Mesenteric fat pad (tissue), 1 donor: ENCODE measurements around the gene SLC24A4. TPM values are rescaled to one million over a fixed set of nuclear protein-coding genes. Genes with fewer than 3 reads are reported as not detected.

Experiments
- DNase-seq: peaks from one replicate; pipeline ENCODE4 v3.0.0-alpha.2; 2020; ENCODE audit warnings: low spot score
- total RNA-seq: library from RNA; stranded (reverse); fragmentation: NEBNext Ultra II Directional; extraction: Animal tissue kit (Norgen Biotek cat#: 25700); gene quantifications from one replicate; pipeline ENCODE4 v1.2.1, GENCODE V29; 2021
- donor health status: DM: yes; HTN: yes; CAD: no.

The SLC24A4 gene
- total RNA-seq, 1 donor from 2014 or later = 0.77 TPM

DNA sequence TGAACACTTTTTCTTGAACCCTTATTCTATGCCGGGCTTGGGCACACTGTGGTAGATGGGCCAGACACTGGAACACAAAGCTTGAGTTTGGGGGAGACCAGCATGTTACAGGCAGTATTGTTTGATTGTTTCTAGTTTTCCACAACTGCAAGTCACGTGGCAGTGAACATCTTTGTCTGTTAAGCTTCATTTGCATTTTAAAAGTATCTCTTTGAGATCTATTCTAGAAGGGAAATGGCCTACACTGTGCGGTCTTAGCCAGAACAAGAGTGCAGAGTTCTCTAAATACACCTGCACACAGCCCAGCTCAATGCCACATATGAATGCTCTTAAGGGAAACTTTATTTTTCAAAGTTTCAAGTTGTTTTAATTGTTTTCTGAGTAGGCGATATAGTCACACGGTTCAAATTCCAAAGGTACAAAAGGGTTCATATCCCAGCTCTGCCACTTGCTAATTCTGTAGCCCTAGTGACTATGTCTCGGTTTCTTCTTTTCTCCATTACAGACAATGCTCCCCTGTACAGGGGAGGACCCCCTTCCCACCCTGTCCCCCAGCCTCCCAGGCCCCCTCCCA lies 215.5 kb downstream of the SLC24A4 start:
- no peak for DNase-seq

DNA sequence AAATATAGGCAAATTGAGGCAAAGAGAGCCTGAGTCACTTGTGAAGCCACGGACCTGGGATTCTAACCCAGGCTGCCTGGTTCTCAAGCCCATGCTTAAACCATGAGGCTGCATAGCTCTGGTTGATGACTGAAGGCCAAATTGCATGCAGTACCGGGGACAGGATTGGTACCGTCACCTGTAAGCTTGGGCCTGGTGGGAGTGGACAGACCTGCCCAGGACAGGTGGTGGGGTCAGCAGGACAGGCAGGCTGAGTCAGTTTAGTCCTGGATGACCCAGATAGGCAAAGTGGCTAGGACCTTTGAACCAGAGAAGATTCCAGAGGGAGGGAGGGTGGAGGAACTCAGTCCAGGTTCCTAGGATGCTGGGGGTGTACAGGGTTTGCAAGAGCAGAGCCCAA lies 216.5 kb downstream of the SLC24A4 start:
- peak; percentile 72 for DNase-seq

DNA sequence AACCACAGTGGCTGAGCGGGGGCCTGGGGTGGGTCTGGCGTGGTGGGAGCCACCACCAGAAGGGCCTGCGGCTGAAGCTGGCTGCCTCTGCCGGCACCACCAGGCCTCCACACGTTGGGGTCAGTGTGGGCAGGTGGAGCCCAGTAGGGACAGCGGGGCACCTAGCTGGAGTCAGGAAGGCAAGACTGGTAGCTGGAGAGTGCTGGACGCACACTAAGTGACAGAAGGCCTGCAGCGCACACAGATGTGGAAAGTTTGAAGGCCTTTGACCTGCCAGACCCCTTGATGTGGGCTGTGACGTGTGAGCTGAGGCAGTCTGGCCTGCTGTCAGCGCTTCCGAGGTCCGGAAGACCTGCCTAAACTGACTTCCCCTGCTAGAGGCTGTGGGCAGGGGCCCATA lies 216.9 kb downstream of the SLC24A4 start:
- peak; percentile 64 for DNase-seq

DNA sequence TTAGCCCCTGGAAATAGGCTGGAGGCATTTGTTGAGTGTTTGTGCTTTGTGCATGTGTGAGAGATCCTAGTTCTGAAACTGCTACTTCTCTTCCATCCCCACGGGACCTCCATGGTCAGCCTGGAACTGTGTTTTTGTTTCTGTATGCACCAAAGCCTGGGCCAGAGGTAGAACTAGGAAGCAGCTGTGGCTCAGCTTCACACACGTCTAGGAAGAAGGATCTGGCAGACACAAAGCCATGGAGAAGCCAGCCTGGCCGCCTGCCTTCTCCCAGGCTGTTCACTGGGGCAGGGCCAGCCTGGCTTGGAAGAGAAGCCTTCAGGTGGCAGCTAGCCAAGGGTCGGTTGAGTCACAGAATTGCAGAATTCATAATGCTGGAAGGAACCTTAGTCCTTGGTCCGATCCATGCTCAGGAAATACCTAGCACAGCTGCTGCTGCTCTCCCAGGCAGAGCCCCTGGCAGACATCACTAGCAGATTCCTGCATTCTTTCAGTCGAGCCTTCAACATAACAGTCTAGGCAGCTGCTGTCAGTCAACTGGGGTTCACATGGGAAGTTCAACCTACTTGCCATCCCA lies 217.6 kb downstream of the SLC24A4 start:
- peak; percentile 94 for DNase-seq

DNA sequence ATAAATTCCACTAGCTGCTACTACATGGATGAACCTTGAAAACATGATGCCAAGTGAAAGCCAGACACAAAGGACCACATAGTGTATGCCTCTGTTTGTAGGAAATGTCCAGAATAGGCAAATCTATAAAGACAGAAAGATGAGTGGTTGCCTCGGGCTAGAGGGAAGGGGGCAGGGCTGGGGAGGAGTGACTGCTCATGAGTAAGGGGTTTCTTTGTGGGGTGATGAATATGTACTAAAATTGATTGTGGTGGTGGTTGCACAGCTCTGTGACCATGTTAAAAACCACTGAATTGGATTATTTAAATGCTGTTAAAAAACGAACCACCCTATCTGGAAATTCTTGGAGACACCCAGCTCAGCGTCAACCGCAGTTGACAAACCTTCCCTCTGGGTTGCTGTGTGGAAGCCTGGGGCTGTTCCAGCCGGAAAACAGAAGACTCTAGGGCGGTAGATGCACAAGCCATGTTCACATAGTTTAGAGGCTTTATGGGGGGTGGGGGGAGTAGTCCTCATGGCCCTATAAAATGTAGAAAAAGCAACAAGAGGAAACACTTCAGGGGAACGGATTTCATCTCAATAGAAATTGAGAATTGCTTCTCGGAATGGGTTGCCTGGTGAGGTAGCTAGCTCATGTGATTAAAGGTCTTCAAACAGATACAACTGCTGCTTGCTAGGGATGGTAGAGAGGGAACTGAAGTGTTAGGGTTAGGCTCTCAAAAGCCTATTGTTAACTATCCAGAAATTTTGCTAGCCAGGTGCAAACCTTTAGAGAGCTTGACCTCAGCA lies 220.0 kb downstream of the SLC24A4 start:
- DNase-seq = peak; percentile 26

DNA sequence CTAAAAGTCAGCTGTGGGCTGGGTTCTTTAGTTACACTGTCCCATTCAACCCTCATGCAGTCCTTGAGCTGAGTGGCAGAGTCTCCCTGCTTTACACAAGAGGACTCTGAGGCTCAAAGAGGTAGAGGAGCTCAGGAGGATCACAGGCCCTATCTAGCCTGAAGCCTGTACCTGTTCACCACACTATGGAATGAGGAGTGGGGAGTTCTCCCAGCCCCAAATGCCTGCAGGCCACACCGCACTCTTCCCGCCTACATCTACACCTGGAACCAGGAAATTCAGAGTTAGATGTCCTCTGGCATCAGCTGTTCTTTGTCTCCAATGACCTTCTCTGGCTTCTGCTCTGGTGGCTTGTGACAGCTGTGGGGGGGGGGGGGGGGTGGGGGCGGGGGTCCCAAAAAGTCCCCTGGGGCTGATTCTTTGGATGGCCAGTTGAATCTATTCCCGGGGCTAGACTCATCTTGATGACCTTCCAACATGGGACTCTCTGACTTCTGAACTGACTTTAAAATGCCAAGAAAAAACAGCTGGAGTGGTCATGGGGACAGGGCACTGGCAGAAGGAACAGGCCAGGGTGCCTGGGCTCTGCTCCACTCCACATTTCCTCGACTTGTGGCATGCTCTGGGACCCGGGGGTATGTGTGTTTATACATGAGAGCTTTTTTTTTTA lies 221.2 kb downstream of the SLC24A4 start:
- peak; percentile 55 for DNase-seq

DNA sequence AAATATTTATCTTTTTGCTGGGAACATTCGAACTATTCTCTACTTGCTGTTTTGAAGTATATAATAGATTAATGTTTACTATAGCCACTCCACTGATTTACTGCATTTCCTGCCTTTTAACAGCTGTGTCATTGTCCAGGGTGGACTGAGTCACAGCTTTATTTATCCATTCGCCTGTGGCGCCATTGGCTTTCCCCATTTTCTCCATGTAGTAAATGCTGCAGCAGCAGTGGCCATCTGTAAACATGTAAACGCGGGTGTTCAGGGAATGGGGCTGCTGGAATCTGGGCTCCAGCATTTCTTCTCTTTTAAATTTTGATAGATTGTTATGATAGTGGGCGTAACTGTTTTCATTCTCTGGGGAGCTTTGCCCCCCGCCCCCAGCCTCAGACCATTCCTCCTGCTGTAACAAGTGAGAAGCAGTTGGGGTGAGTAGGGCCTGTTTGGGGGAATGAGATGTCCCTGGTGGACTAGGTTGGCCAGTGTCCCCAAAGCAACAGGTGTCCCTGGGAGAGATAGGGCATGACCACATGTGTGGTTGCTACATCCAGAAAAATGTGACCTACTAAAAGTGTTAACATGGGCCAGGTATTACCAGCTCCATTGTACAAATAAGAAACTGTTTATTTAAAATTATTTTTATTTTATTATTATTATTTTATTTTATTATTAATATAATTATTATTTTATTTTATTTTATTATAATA lies 223.5 kb downstream of the SLC24A4 start:
- DNase-seq = peak; percentile 84

DNA sequence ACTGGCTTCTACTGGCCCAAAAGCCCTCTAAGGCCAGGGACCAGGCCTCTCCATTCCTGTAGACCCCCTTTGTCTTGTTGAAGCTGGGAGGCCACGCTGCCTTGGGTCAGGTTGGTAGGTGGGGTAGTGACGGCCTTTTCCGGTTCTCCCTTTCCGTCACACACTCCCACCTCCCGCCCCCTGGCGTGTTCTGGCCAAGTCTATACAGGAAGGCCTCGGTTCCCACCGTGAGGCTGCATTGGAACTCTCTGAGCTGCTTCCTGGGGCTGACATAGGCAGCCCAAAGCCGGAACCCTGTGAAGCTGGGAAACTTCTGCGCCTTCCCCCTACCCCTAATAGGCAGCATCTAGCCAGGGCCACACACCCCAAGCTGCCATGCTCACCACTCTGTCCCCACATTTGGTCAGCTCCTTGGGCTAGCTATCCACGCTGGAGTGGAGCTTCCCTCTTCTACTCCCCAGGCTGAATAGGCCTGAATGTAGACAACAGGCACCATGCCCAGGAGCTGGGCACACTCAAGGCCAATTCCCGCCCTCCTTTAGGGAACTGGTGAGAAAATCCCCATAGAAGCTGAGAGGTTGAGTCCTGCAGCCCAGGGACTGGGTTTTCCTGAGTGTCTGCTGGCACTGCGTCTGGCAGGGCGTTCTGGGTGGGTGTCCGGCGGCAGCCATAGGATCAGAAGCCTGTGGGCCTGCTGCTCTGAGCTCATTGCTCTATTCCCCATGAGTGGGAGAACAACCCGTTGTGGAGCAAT lies 226.3 kb downstream of the SLC24A4 start:
- no peak for DNase-seq

DNA sequence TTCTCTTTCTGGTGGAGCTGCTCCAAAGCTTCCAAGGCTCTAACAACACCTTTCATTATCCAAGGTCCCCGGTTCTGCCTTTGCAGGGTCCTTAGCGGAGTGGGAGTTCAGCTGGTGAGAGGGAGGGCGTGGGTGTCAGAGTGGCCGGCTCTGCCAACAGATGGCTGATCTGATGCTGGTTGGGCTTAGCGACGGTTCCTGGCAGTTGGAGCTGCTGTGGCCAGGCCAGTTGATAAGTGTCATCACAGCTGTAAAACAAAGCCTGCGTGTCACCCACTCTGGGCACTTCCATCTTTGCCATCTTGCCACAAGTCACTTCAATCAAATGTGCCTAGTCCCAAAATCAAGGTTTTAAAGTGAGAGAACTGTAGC lies 226.9 kb downstream of the SLC24A4 start:
- no peak for DNase-seq

Other genes starting within 250 kb of the SLC24A4 start
- 29.1 TPM for gene ATXN3, start 216.6 kb upstream of the SLC24A4 start, total RNA-seq
- 119 TPM for gene NDUFB1, start 201.5 kb upstream of the SLC24A4 start, total RNA-seq
- 45.3 TPM for gene CPSF2, start 201.2 kb upstream of the SLC24A4 start, total RNA-seq
- 38.0 TPM for gene RIN3, start 190.6 kb downstream of the SLC24A4 start, total RNA-seq